ENCODE data around the gene APPBP2. TPM values are rescaled to one million over a fixed set of nuclear protein-coding genes. Genes with fewer than 3 reads are reported as not detected.
"Not testable (repeated sequence)": the region's sequence is repeated elsewhere in the genome, so short reads cannot be mapped to it uniquely, and the experiment has no call there.

The APPBP2 gene
- total RNA-seq, 1 donor from 2014 or later: 65.5 TPM

- no peak for DNase-seq (ENCODE audit: low spot score in 2 of 2, unreplicated experiment in 2 of 2)
- H3K27ac Mint-ChIP-seq: peak overlapping the region; percentile 100
- H3K27me3 Mint-ChIP-seq (ENCODE audit: low read depth): no peaks in the 10 kb centered on the region
- peak overlapping the region; percentile 94 for H3K4me3 Mint-ChIP-seq
- peaks cover 15% of the 10 kb centered on the region for H3K9me3 Mint-ChIP-seq
- H3K36me3 Mint-ChIP-seq: peaks cover 17% of the 10 kb centered on the region
- TF ChIP-seq CTCF (IDR thresholded peaks at IDR 0.05; ENCODE audit: unreplicated experiment): no peak
- H3K4me1 Mint-ChIP-seq: peaks cover 30% of the 10 kb centered on the region
These were observed 1.3 kb downstream of the APPBP2 start for GRCh38 chr17:60524463-60525327.

- H3K9me3 Mint-ChIP-seq: peaks cover 7% of the 10 kb centered on the region
- H3K27ac Mint-ChIP-seq: peak overlapping the region; percentile 100
- peak overlapping the region; percentile 94 for H3K4me3 Mint-ChIP-seq
- peaks cover 13% of the 10 kb centered on the region for H3K36me3 Mint-ChIP-seq
- no peaks in the 10 kb centered on the region for H3K27me3 Mint-ChIP-seq (ENCODE audit: low read depth)
- no peak for DNase-seq (ENCODE audit: low spot score in 2 of 2, unreplicated experiment in 2 of 2)
- peaks cover 30% of the 10 kb centered on the region for H3K4me1 Mint-ChIP-seq
- TF ChIP-seq CTCF (IDR thresholded peaks at IDR 0.05; ENCODE audit: unreplicated experiment): no peak
These were observed 2.2 kb downstream of the APPBP2 start for GRCh38 chr17:60523822-60524221.

GRCh38 chr17:60522889-60523626 is 3.0 kb downstream of the APPBP2 start:
- no peak overlapping the region for H3K27ac Mint-ChIP-seq
- H3K36me3 Mint-ChIP-seq: peaks cover 7% of the 10 kb centered on the region
- TF ChIP-seq CTCF (IDR thresholded peaks at IDR 0.05; ENCODE audit: unreplicated experiment): no peak
- no peaks in the 10 kb centered on the region for H3K27me3 Mint-ChIP-seq (ENCODE audit: low read depth)
- H3K9me3 Mint-ChIP-seq: peaks cover under 1% of the 10 kb centered on the region
- H3K4me1 Mint-ChIP-seq: peaks cover 30% of the 10 kb centered on the region
- DNase-seq (ENCODE audit: low spot score in 2 of 2, unreplicated experiment in 2 of 2): no peak
- H3K4me3 Mint-ChIP-seq: peak overlapping the region; percentile 1

GRCh38 chr17:60519795-60520194 is 6.2 kb downstream of the APPBP2 start:
- Mint-ChIP-seq H3K36me3 (peaks cover 7% of the 10 kb centered on the region), H3K4me3 (no peak overlapping the region), H3K27me3 (ENCODE audit: low read depth) (no peaks in the 10 kb centered on the region), H3K4me1 (peaks cover 24% of the 10 kb centered on the region), H3K27ac (no peak overlapping the region), H3K9me3 (no peaks in the 10 kb centered on the region)
- no peak for TF ChIP-seq CTCF (IDR thresholded peaks at IDR 0.05; ENCODE audit: unreplicated experiment)
- no peak for DNase-seq (ENCODE audit: low spot score in 2 of 2, unreplicated experiment in 2 of 2)

- peaks cover 29% of the 10 kb centered on the region for H3K36me3 Mint-ChIP-seq
These were observed 10.4 kb downstream of the APPBP2 start for GRCh38 chr17:60515683-60516082.

GRCh38 chr17:60515199-60515598 is 10.8 kb downstream of the APPBP2 start:
- H3K27me3 Mint-ChIP-seq (ENCODE audit: low read depth); H3K4me3 Mint-ChIP-seq; H3K27ac Mint-ChIP-seq; H3K4me1 Mint-ChIP-seq; DNase-seq (ENCODE audit: low spot score in 2 of 2, unreplicated experiment in 2 of 2); H3K9me3 Mint-ChIP-seq: not testable (repeated sequence)
- H3K36me3 Mint-ChIP-seq: peaks cover 27% of the 10 kb centered on the region

More at GRCh38 chr17:60515683-60516082, 10.4 kb downstream of the APPBP2 start:
- H3K4me1 Mint-ChIP-seq; H3K27ac Mint-ChIP-seq; H3K27me3 Mint-ChIP-seq (ENCODE audit: low read depth); H3K9me3 Mint-ChIP-seq; H3K4me3 Mint-ChIP-seq; DNase-seq (ENCODE audit: low spot score in 2 of 2, unreplicated experiment in 2 of 2): not testable (repeated sequence)
